Psoas muscle (tissue), 8 donors: ENCODE measurements around the gene TGIF1. TPM values are rescaled to one million over a fixed set of nuclear protein-coding genes. Genes with fewer than 3 reads are reported as not detected.
A peak's percentile ranks its signal among the peaks of the same experiment; 100 is the strongest.

Experiments used
- ATAC-seq, 4 donors: fragments of 200-7000 bp; cut with Tn5 transposase; one replicate each; pipeline ENCODE4 v1.9.1; 2020; ENCODE audit warnings: moderate library complexity in 3 of 4, mild to moderate bottlenecking in 2 of 4
- DNase-seq, 2 donors: peaks; one replicate each; pipeline ENCODE4 v3.0.0-alpha.2; 2020
- H3K27ac ChIP-seq: fragments of 200-600 bp; one replicate; pipeline ENCODE4 v1.8.0; 2022
- H3K27me3 ChIP-seq, 3 donors: fragments of 200-600 bp in 1 of 3; one replicate each; pipeline versions ENCODE4 v1.6.1 to v1.8.0; 2013 to 2022; ENCODE audit warnings: low read length in 2 of 3, mild to moderate bottlenecking in 2 of 3, moderate library complexity in 1 of 3; ENCODE audit not compliant: insufficient read depth in 3 of 3
- H3K36me3 ChIP-seq, 2 donors: fragments of 200-600 bp in 1 of 2; one replicate each; pipeline versions ENCODE4 v1.6.1 to v1.8.0; 2013 to 2022; ENCODE audit warnings: low read depth in 1 of 2, mild to moderate bottlenecking in 1 of 2, moderate library complexity in 1 of 2; ENCODE audit not compliant: insufficient read depth in 1 of 2
- H3K4me1 ChIP-seq: fragments of 200-600 bp; one replicate; pipeline ENCODE4 v1.8.0; 2022
- H3K4me3 ChIP-seq: fragments of 200-600 bp; one replicate; pipeline ENCODE4 v1.8.0; 2022; ENCODE audit warnings: mild to moderate bottlenecking
- H3K9me3 ChIP-seq: fragments of 200-600 bp; one replicate; pipeline ENCODE4 v1.8.0; 2022
- WGBS, 3 donors: extraction: QIAGEN DNeasy Blood & Tissue Kit; methylation state at CpG; one replicate each; pipeline versions ENCODE4 v1.1.6 to v1.1.7; 2013; 5-methylcytosine and 5-hydroxymethylcytosine counted together
- intact Hi-C, 2 donors: fragments of 100-400 bp; cut with DNase I; formaldehyde crosslinking; loops; one replicate each; pipeline versions ENCODE4 v1.11.0 to v1.14.2; 2022
- polyA plus RNA-seq, 3 donors: library from polyadenylated mRNA; stranded (reverse); fragments of 200-250 nt; gene quantifications; one replicate each; pipeline ENCODE4 v1.2.3, GENCODE V29; 2013
- total RNA-seq, 4 donors: library from RNA; stranded (reverse); fragmentation: NEBNext Ultra II Directional in 2 of 4; extraction: Animal tissue kit (Norgen Biotek cat#: 25700) in 2 of 4; gene quantifications; one replicate each; pipeline versions ENCODE4 v1.2.1 to v1.2.4, GENCODE V29; 2021 to 2023
- TF ChIP-seq, protein P1 (sequence below): fragments of 200-600 bp; IDR thresholded peaks from one replicate; pipeline ENCODE4 v1.8.0; 2022; ENCODE audit warnings: antibody characterized with exemption
- donor health status: healthy with polysubstance abuse.
- donor health status: DM: no; HTN: no; CAD: no; lungs with moderate emphysema.
- donor health status: Bipolar disorder and iron deficiency.
- donor health status: healthy.
- donor health status: DM: yes; HTN: yes; CAD: no.
- donor health status: DM: no; HTN: no; CAD: no.
- donor health status: DM: no; HTN: no; CAD: no.
- donor health status: DM: yes; HTN: yes; CAD: no.

The TGIF1 gene
- total and polyA plus RNA-seq, 7 donors, result 18.2 to 200 (median 57.4) TPM

- Histone ChIP-seq H3K4me3 (no peak overlapping the region), H3K36me3 (no peaks in the 10 kb centered on the region), H3K9me3 (no peaks in the 10 kb centered on the region), H3K27ac (no peak overlapping the region), H3K4me1 (peaks cover 5% of the 10 kb centered on the region), H3K27me3 (peaks cover 0 to 25% (median 5%) of the 10 kb centered on the region in 3 donors)
- ATAC-seq (no peak), DNase-seq (no peak)
- intact Hi-C loops, result no loop called here
- TF ChIP-seq, protein P1, sequence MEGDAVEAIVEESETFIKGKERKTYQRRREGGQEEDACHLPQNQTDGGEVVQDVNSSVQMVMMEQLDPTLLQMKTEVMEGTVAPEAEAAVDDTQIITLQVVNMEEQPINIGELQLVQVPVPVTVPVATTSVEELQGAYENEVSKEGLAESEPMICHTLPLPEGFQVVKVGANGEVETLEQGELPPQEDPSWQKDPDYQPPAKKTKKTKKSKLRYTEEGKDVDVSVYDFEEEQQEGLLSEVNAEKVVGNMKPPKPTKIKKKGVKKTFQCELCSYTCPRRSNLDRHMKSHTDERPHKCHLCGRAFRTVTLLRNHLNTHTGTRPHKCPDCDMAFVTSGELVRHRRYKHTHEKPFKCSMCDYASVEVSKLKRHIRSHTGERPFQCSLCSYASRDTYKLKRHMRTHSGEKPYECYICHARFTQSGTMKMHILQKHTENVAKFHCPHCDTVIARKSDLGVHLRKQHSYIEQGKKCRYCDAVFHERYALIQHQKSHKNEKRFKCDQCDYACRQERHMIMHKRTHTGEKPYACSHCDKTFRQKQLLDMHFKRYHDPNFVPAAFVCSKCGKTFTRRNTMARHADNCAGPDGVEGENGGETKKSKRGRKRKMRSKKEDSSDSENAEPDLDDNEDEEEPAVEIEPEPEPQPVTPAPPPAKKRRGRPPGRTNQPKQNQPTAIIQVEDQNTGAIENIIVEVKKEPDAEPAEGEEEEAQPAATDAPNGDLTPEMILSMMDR, result no peak
- WGBS, 3 donors, result 65 to 77% (median 70%) methylated on average over 7 of the region's 7 CpGs
These were observed 45.9 kb downstream of the TGIF1 start for GRCh38 chr18:3495691-3496430.

GRCh38 chr18:3498698-3499471 lies 48.9 kb downstream of the TGIF1 start:
- no peaks in the 10 kb centered on the region for H3K36me3 ChIP-seq
- H3K27me3 ChIP-seq, result peaks cover 0 to 25% (median 5%) of the 10 kb centered on the region in 3 donors
- H3K9me3 ChIP-seq, result no peaks in the 10 kb centered on the region
- DNase-seq (peak in 1 of 2 donors; percentile 39), ATAC-seq (peak in 3 of 4 donors; percentile 29 to 38 (median 37))
- peaks cover 5% of the 10 kb centered on the region for H3K4me1 ChIP-seq
- intact Hi-C loops, result no loop called here
- WGBS, 3 donors, result 14 to 21% (median 15%) methylated on average over 39 to 58 of the region's 58 CpGs
- no peak overlapping the region for H3K27ac ChIP-seq
- TF ChIP-seq, protein P1, result no peak
- H3K4me3 ChIP-seq, result peak overlapping the region; percentile 63

- intact Hi-C loops, result no loop called here
These were observed 49.5 kb downstream of the TGIF1 start for GRCh38 chr18:3499501-3499900.

GRCh38 chr18:3500016-3500415 lies 50.0 kb downstream of the TGIF1 start:
- no peaks in the 10 kb centered on the region for H3K9me3 ChIP-seq

More at GRCh38 chr18:3499501-3499900, 49.5 kb downstream of the TGIF1 start:
- no peaks in the 10 kb centered on the region for H3K9me3 ChIP-seq
- H3K27ac ChIP-seq, result no peak overlapping the region
- H3K4me1 ChIP-seq, result peaks cover 5% of the 10 kb centered on the region
- H3K36me3 ChIP-seq, result no peaks in the 10 kb centered on the region
- WGBS, 3 donors, result 50 to 54% (median 50%) methylated on average over 10 of the region's 10 CpGs
- TF ChIP-seq, protein P1, result no peak
- H3K27me3 ChIP-seq, result peaks cover 0 to 25% (median 5%) of the 10 kb centered on the region in 3 donors
- DNase-seq (no peak), ATAC-seq (no peak)
- H3K4me3 ChIP-seq, result peak overlapping the region; percentile 63

More at GRCh38 chr18:3500016-3500415, 50.0 kb downstream of the TGIF1 start:
- TF ChIP-seq, protein P1, result no peak
- H3K4me3 ChIP-seq, result no peak overlapping the region
- intact Hi-C loops, result no loop called here
- DNase-seq (no peak), ATAC-seq (no peak)
- H3K27ac ChIP-seq, result no peak overlapping the region
- WGBS, 3 donors, result 79 to 80% (median 80%) methylated on average over 5 of the region's 5 CpGs
- no peaks in the 10 kb centered on the region for H3K36me3 ChIP-seq
- peaks cover 5% of the 10 kb centered on the region for H3K4me1 ChIP-seq
- peaks cover 0 to 25% (median 5%) of the 10 kb centered on the region in 3 donors for H3K27me3 ChIP-seq
